MM.1S (cell line): ENCODE measurements around the gene GPR17.
A peak's percentile ranks its signal among the peaks of the same experiment; 100 is the strongest.

Experiments used
- EZH2 ChIP-seq: fragments of 300-600 bp; sonication (generic); optimal IDR thresholded peaks from 2 replicates; pipeline ENCODE3; 2017; ENCODE audit warnings: low read depth, mild to moderate bottlenecking, antibody characterized with exemption, low read length, mixed read lengths
- EZH2phosphoT487 ChIP-seq: fragments of 300-600 bp; sonication (generic); IDR thresholded peaks from 2 replicates; pipeline ENCODE4 v1.6.1; 2018; ENCODE audit warnings: antibody characterized with exemption, low read length
- TF ChIP-seq, protein P1 (sequence below): fragments of 300-600 bp; sonication (generic); IDR thresholded peaks from 2 replicates; pipeline ENCODE4 v1.5.1; 2016; ENCODE audit warnings: antibody characterized with exemption, low read length, mixed read lengths

DNA sequence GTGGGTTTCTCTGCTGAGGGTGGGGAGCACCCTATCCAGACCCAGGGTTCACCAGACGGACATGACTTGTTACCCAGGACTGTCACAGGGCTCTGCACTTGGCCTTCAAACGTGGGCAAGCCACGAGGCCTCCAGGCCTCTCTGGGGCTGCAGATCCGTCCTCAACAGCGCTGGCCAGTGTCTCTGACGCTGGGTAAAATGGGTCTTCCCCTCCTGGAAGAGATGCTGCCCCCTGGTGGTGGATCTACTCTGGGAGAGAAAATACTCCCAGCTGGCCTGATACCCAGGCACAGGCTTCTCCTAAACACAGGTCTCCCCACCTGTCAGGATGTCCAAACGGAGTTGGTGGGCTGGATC is 3.7 kb downstream of the GPR17 start:
- TF ChIP-seq, protein P1, sequence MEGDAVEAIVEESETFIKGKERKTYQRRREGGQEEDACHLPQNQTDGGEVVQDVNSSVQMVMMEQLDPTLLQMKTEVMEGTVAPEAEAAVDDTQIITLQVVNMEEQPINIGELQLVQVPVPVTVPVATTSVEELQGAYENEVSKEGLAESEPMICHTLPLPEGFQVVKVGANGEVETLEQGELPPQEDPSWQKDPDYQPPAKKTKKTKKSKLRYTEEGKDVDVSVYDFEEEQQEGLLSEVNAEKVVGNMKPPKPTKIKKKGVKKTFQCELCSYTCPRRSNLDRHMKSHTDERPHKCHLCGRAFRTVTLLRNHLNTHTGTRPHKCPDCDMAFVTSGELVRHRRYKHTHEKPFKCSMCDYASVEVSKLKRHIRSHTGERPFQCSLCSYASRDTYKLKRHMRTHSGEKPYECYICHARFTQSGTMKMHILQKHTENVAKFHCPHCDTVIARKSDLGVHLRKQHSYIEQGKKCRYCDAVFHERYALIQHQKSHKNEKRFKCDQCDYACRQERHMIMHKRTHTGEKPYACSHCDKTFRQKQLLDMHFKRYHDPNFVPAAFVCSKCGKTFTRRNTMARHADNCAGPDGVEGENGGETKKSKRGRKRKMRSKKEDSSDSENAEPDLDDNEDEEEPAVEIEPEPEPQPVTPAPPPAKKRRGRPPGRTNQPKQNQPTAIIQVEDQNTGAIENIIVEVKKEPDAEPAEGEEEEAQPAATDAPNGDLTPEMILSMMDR, result peak; percentile 87
- TF ChIP-seq EZH2, result no peak
- TF ChIP-seq EZH2phosphoT487, result no peak
